GM18868 (cell line): ENCODE measurements around the gene RTTN.
"Not testable (repeated sequence)": the region's sequence is repeated elsewhere in the genome, so short reads cannot be mapped to it uniquely, and the experiment has no call there.

Source experiments
- ATAC-seq: cut with Tn5 transposase; IDR thresholded peaks from one replicate; pipeline ENCODE4 v1.9.1; 2021; ENCODE audit warnings: mild to moderate bottlenecking, moderate library complexity; ENCODE audit not compliant: unreplicated experiment

RTTN gene

DNA sequence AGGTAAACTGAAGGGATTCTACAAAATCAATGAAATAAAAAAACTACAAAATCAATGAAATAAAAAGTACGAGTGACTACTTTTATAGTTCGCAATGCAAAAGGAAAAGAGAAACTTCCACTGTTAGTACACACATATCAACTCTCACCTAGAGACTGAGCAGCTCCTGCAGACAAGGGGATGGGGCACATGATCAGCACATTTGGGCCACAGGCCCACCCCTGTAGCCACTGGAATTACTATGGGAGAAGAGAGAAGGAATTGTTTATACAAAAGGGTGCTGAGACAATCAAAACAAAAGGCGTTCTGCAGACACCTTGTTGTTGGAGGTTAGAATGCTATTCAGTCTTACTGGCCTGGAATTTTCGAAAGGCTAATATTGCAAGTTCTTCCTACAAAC is 223.1 kb downstream of the RTTN start:
- ATAC-seq: no peak

DNA sequence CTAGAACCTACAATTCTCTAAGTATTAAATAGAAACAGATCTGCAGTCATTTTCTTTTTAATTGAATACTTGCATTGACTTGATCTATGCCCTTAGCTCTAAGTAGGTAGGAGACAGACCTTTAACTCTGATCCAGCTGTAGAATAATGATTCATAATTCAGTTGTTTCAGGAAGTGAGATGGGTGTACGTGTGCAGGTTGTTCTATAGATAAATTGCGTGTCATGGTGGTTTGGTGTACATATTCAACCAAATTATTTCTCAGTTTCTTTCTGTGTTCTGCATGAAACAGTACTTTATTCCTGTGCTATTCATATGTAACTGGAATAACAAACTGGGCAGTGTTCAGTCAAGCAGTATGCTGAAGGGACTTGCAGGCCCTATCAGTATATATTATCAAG is 223.5 kb downstream of the RTTN start:
- ATAC-seq: peak; percentile 58

DNA sequence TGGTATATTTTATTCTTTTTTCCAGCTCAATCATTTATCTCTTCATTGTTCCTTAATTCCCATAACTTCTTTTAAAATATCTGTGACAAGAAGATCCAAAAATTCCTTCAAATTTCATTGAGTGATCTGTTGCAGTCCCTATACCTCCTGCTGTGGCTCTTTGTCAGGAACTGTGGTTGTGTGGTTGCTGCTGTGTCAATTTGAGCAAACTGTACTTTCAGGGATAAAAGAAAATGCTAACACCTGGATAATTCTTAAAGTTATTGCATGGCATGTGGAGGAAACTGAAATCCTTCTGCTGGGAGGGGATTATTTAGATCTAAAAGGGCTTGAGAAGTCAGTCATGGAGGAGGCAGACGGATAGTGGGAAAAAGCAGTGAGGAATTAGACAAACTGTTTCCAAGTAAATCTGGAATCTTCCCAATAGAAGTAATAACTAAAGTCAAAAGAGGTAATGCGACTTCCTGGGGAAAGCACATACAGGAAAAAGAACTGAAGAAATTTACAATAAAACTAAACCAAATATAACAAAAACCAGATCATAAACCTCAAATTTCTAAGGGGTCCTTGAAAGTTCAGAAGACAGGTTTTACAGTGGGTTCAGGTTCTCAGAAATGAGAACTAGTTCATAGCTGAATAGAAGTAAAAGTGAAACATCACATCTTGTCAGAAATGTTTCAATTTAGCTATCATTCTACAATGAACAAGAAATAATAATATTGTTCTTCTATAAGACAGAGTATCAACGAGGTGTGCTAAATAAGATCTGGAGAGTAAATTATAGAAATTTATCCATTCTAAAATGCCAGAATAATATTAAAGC is 224.3 kb downstream of the RTTN start:
- no peak for ATAC-seq

DNA sequence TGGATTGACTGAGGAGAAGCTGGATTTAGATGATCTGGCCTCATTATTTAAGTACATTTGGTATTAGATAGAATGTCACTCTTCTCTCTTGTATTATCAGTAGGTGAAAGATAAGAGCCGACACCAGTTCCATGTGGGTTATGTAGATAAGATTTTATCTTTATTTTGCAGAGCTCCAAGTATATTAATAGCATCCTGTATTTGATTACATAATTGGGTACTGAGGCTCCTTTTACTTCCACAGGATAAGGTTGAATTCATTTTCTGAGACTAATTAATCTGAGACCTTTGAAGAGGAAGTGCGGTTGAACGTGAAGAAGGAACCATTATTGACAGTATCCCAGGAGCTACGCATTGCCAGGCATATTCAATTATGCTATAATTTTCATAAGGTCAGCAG is 225.0 kb downstream of the RTTN start:
- ATAC-seq: no peak

DNA sequence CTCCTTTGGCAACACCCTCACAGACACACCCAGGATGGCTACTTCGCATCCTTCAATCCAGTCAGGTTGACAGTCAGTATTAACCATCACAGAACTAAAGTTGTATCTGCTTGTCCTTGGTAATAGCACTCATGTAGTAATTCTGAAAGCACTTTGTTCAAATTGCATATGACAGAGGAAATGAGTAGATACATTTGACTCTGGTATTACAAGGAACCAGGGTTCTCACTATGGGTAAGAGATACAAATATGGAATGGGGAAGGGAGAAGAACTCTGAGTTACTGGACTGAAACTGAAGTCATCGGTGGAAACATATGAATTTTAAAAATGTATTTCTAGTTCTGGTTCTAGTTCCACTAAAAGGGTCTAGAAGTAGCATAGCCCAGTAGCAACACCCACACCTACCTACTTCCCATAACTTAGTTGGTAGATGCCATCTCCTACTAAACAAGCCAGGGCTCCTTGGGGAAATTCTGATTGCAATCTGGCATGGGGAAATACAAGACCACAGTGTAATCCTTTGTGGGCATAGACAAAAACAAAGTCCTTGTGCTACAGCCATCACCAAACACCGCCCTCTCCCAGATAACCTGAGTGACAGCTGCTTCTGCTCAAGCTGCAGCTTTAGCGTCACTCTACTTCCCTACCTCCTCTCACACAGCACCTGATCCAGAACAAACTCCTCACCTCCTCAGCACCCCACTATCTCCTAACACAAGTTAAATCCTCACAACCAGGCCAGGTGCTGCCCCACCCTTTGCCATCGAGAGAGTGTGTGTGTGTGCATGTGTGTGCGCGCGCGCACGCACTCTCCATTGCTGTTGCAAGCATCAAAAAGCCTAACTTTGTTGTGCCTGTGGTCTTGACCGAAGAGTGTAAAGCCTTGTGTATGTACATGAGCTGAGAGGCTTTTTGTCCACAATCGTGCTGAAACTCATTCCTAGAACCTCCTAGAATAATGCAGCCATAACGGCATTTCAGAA is 226.5 kb downstream of the RTTN start:
- ATAC-seq: peak; percentile 80

DNA sequence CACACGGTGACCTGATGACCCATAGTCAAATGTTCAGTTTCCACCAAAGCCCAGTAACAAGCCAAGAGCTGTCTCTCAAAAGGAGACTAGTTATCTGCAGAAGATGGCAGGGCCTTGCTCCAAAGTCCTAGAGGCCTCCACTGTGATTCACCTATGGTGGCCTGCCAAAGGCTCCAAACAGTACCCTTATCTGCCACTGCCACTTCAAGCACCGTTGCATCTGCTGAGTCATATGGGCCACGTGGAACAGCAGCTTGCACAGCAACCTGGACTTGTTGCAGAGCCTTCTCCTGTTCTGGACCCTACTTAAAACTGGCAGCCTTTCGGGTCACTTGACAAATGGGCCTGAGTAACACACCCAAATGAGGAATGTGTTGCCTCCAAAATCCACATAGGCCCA is 230.2 kb downstream of the RTTN start:
- ATAC-seq: not testable (repeated sequence)

DNA sequence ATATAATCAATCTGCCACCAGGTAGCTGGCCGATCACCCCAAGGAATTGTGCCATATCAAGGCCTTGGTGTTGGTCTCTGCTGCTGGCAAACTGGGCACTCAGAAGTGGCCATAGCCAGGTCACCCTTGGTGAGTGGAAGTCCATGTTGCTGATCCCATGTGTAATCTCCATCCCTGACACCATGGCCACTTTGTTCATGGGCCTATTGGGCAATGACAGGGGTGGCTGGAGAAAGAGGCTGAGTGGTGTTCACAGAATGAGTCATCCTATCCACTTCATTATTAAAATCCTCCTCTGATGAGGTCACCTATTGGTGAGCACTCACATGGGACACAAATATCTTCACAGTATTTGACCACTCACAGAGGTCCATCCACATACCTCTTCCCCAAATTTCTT is 231.1 kb downstream of the RTTN start:
- ATAC-seq: no peak

DNA sequence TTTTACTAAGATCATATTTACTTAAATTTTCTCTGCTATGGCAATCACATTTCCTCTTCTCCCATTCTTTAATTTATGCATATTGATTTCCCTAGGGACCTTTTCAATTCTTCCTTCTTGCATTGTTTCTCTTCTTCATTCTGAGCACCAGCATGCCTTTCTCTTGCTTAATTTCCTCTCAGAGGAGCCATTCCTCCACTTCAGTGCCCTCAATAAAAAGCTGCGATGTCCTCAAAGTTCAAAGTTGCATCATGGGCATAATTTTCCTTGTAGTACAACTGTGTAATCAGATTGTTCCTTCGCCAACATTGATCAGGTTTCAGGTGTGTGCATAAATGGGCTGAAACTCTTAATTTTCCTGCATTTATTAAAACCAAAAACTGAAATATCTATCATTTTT is 236.0 kb downstream of the RTTN start:
- ATAC-seq: no peak

DNA sequence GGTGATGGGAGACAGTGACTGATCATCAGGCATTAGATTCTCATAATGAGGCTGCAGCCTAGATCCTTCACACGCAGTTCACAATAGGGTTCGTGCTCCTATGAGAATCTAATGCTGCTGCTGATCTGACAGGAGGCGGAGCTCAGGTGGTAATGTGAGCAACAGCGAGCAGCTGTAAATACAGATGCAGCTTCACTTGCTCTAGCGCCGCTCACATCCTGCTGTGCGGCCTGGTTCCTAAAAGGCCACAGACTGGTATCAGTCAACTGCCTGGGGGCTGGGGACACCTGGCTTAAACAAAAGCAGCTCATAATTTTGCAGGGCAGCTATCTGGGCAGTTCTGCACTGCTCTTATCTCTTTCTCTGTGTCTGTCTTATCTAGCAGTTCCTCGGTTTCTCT is 237.4 kb downstream of the RTTN start:
- ATAC-seq: peak; percentile 99

DNA sequence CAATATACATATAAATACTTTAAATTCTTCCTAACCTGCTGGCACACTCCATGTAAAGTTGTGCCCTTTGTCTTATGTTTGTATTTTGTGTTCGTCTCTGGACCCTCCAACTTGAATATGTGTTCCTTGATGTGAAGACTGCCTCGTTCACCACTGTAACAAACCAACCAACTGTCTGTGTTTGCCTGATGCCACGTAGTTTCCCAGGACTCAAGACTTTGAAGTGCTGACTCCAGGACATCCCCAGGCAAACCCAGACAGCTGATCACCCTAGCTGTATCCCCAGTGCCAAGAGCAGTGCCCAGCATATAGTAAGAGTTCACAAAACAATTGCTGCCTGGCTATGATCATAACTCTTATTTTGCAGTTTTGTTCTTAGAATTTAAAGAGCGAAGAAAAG is 242.3 kb downstream of the RTTN start:
- ATAC-seq: no peak

DNA sequence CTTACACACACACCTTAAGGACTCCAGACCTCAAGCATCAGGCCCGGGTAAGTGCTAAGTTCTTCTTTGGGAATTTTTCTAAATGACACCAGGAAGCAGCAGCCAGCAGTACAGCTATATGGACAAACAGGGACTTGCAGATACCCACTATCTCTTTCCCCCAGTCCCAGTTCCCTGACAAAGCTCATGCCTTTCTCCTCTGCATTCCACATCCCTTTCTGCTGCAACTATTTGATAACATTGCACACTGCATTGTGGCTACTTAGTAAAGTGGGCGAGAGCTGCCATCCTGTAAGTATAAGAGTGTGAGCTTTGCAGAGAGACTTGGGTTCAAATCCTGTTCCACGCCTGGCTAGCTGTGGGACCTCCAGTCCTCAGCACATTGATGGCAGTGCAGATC is 243.8 kb downstream of the RTTN start:
- no peak for ATAC-seq

DNA sequence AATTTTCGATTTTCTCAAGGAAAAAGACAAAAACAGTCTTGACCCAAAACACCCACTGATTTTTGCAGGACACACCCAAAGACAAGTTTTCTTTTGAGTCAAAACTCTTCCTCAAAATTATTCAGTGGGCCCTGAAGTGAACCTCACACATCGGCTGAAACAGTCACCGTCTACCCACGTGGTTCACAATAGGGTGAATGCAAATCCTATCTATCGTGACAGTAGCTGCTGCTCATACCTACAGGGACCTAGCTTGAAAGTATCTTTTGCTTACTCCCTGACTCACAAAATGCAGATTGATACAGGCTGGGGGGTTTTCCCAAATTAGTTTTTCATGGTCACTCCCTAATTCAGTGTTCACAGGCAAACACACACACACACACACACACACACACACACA is 247.1 kb downstream of the RTTN start:
- ATAC-seq: peak; percentile 66

DNA sequence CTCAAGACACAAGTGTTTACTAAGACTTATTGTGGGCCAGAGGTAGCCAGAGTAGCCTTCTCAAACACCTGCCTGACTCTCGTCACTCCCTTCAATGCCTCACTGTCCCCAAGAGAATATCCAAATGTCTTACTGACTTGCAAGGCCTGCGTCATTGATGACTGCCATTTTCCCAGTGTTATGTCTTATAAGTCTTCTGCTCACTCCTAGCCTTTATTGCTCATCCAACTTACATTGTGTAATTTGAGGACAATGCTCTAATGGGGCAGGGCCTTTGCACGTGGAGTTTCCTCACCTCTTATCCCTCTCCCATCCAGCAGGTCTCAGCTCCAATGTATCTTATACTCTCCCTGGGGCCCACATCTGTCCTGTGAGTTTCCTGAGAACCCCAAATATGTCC is 247.7 kb downstream of the RTTN start:
- no peak for ATAC-seq

DNA sequence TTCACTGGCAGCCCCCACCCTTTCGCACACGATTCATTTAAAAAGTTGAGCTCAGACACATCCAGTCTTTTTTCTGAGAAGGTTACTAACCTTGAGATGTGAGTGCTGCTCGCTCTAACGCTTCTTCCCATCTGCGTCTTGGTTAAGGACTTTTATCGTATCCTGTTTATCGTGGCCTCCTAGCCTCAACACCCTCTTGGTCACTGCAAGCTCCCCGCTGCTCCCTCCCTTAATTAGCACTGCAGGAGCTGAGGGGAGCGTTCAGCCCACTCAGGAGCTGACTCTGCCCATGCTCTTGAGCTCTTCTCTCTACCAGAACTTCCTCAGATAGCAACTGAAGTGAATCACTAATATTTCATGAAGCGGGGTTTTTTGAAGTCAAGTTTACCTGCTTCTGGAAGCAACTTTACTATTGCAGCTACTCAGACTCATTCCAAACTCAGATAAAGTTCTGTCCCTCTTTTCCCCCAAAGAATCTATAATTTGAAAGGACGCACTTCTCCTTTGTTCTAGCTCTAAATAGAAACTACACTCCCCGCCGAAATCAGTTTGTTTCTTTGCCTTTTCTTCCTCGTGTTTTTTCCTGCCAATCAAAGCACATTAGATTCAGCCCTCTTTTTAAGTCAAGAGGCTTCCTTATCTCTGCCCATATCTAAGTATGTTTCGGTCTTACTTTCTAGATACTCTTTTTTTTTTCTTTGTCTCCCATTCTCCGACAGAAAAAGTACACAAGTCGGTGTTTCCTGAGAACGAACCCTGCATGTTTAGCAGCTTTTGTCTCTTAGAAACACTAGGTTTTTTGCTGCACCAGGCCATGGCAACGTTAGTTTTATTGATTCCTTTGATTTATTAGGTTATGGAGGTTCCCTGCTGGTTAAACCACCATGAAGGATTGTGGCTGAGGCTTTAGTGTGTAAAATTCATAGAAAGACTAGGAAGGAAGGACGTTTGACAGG is 248.5 kb downstream of the RTTN start:
- ATAC-seq: no peak

DNA sequence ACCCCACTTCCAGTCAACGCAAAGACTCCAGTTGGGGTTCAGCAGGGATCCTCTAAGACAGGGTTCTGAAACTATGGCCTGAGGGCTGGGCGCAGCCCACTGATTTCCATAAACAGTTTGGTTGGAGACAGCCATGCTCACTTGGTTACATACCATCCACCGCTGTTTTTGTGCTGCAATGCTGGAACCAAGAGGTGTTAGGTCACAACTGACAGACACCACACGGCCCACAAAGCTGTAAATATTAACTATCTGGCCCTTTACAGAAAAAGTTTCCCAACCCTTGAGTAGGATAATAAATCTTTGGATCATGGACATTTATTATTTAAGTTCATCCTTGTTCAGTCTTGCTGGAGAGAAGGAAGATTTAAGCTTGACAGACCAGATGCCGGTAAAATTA is 249.4 kb downstream of the RTTN start:
- no peak for ATAC-seq

DNA sequence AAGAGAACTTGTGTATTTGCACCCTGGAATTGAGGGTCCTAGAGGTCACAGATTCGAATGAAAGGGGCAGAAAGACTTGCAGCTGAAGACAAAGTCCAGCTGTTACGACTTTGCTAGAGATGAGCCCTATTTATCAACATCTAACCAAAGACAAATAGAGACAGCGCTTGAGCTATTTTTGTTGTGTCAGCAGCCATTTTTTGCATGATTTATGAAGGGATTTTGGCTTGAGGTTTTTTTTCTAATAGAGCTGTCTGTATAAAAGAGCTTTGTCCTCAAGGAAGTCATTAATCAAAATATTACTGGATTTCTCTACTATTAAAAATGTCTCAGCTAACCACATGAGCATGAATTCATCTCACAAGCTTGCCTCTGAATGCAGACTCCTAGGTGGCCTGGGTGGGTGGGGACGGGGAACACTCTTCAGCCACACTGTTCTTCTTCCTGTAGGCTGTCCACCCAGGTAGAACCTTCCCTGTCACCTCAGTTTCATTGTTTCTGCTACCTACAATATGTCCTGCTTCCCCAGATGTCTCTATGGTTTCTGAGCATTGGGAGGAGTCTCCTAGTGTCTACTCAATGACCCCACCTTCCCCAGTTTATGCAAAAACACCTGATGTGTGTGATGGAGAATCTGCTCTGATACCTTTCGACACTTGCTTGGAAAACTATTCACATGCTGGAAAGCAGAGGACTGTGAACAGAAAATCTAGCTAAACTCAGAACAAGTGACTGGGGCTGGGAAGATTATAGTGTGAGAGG is 250.6 kb downstream of the RTTN start:
- no peak for ATAC-seq

DNA sequence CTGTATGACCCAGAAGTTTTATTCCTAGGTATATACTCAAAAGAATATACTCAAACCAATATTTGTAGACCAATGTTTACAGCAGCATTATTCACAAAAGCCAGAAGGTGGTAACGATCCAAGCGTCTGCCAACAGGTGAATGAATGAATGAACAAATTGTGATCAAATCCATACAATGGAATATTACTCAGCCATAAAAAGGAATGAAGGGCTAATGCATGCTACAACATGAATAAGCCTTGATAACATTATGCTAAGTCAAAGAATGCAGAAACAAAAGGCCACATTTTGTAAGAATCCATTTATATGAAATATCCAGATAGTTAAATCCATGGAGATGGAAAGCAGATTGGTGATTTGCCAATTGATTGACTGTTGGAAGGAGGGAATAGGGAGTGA is 252.3 kb downstream of the RTTN start:
- no peak for ATAC-seq
